ENCODE results near the gene PARP11. TPM values are rescaled to one million over a fixed set of nuclear protein-coding genes. Genes with fewer than 3 reads are reported as not detected.

Gene PARP11
- total RNA-seq, 1 experiment from 2014 or later = not detected

DNA sequence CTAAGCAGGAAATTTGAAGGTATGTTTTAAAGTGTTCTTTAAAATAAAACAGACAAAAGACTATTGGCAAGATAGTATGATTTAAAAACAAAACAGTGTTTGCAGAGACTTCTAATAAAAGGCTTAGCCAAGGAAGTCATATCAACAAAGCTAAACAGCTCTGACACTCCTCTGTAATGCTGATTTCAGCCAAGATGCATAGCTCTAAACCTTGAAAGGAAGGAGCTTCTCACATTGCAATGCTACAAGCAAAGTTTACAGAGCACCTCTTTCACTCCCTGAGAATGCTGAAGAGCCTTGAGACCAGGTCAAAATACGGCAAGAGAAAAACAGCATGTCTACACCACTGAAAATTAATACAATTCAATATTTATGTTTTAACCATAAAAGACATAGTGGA lies 51.8 kb downstream of the PARP11 start:
- Histone ChIP-seq H3K9me3 (ENCODE audit: insufficient read depth, low read depth) (no peaks in the 10 kb centered on the region), H3K36me3 (ENCODE audit: low read depth) (no peaks in the 10 kb centered on the region), H3K9me2 (ENCODE audit: insufficient read depth) (no peaks in the 10 kb centered on the region), H3K4me1 (replicated peaks; ENCODE audit: insufficient read depth) (no peaks in the 10 kb centered on the region), H3K27me3 (ENCODE audit: insufficient read depth, low read depth) (peaks cover 67% of the 10 kb centered on the region), H3K27ac (no peak overlapping the region), H3K79me2 (ENCODE audit: low read depth) (no peaks in the 10 kb centered on the region), H3K4me2 (no peak overlapping the region), H4K20me1 (ENCODE audit: insufficient read depth) (no peaks in the 10 kb centered on the region), H3K4me3 (no peak overlapping the region), H2AFZ (no peak overlapping the region), H3F3A (ENCODE audit: insufficient read depth, low read depth) (no peaks in the 10 kb centered on the region)
- ChIA-PET POLR2A (ENCODE audit: unreplicated experiment) (interaction anchor here (0.6 kb wide), 1 partner anchor 926 kb away, joined by 3 read pairs; no protein-coding TSS in a partner anchor), CTCF (no interaction called here)
- no peak for DNase-seq
- TF ChIP-seq, protein P1, sequence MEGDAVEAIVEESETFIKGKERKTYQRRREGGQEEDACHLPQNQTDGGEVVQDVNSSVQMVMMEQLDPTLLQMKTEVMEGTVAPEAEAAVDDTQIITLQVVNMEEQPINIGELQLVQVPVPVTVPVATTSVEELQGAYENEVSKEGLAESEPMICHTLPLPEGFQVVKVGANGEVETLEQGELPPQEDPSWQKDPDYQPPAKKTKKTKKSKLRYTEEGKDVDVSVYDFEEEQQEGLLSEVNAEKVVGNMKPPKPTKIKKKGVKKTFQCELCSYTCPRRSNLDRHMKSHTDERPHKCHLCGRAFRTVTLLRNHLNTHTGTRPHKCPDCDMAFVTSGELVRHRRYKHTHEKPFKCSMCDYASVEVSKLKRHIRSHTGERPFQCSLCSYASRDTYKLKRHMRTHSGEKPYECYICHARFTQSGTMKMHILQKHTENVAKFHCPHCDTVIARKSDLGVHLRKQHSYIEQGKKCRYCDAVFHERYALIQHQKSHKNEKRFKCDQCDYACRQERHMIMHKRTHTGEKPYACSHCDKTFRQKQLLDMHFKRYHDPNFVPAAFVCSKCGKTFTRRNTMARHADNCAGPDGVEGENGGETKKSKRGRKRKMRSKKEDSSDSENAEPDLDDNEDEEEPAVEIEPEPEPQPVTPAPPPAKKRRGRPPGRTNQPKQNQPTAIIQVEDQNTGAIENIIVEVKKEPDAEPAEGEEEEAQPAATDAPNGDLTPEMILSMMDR (conservative IDR thresholded peaks at IDR 0.05) = no peak
- no peak for TF ChIP-seq EZH2 (IDR thresholded peaks at IDR 0.05; ENCODE audit: low read depth)
- intact Hi-C loops (cut with micrococcal nuclease; ENCODE audit: unreplicated experiment) = no loop called here
- no TSS peak for BruUV-seq (replicated peaks)

DNA sequence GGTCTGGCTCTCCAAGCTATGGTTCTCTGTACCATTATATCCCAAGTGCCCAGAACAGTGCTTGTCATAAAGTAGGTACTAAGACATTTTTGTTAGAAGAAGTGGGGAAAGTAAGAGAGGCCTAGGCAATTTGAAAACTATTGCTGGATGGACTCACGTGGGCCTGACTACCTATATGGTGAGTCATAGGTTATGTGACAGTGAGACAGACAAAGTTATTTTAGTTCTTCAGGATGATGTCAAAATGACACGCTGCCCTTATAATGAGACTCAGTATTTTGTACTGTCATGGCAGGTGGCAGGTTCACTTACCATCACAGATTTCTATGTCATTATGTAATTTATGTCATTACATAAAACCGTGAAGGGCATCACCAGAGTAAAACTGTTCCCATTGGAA lies 53.1 kb downstream of the PARP11 start:
- no peak for DNase-seq

DNA sequence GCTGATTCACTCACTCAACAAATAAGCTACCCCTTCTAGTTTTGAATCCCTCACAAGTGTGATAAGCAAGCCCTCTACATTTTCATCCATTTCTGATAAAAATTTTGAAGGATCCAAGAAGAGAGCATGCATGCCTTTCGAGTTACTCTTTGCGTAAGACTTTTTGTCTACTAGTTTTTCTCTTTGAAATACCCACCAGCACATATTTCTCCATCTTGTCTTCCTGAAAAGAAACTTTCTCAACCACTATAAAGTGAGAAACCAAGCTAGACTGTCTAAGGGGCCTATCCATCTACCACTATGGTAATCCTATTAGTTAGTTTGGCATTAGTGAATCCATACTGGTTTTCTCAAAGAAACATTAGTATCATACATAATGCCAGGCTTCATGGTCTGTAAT lies 56.9 kb downstream of the PARP11 start:
- no peak overlapping the region for H3K4me3 ChIP-seq
- intact Hi-C loops (cut with micrococcal nuclease; ENCODE audit: unreplicated experiment) = no loop called here
- H3K4me2 ChIP-seq = no peak overlapping the region
- H4K20me1 ChIP-seq (ENCODE audit: insufficient read depth) = no peaks in the 10 kb centered on the region
- no peaks in the 10 kb centered on the region for H3K36me3 ChIP-seq (ENCODE audit: low read depth)
- no peak overlapping the region for H2AFZ ChIP-seq
- H3K27me3 ChIP-seq (ENCODE audit: insufficient read depth, low read depth) = peaks cover 80% of the 10 kb centered on the region
- H3K27ac ChIP-seq = no peak overlapping the region
- DNase-seq = no peak
- no peaks in the 10 kb centered on the region for H3K9me2 ChIP-seq (ENCODE audit: insufficient read depth)
- TF ChIP-seq, protein P1 (conservative IDR thresholded peaks at IDR 0.05) = no peak
- TF ChIP-seq EZH2 (IDR thresholded peaks at IDR 0.05; ENCODE audit: low read depth) = no peak
- no peaks in the 10 kb centered on the region for H3K79me2 ChIP-seq (ENCODE audit: low read depth)
- H3K9me3 ChIP-seq (ENCODE audit: insufficient read depth, low read depth) = no peaks in the 10 kb centered on the region
- no TSS peak for BruUV-seq (replicated peaks)
- no peaks in the 10 kb centered on the region for H3K4me1 ChIP-seq (replicated peaks; ENCODE audit: insufficient read depth)
- no peaks in the 10 kb centered on the region for H3F3A ChIP-seq (ENCODE audit: insufficient read depth, low read depth)
- ChIA-PET CTCF (no interaction called here), POLR2A (ENCODE audit: unreplicated experiment) (no interaction called here)

More for the DNA sequence above, 53.1 kb downstream of the PARP11 start:
- Histone ChIP-seq H3K9me2 (ENCODE audit: insufficient read depth) (no peaks in the 10 kb centered on the region), H3K4me3 (no peak overlapping the region), H3K4me2 (no peak overlapping the region), H3K27me3 (ENCODE audit: insufficient read depth, low read depth) (peaks cover 66% of the 10 kb centered on the region), H2AFZ (no peak overlapping the region), H3K79me2 (ENCODE audit: low read depth) (no peaks in the 10 kb centered on the region), H4K20me1 (ENCODE audit: insufficient read depth) (no peaks in the 10 kb centered on the region), H3F3A (ENCODE audit: insufficient read depth, low read depth) (no peaks in the 10 kb centered on the region), H3K27ac (no peak overlapping the region), H3K9me3 (ENCODE audit: insufficient read depth, low read depth) (no peaks in the 10 kb centered on the region), H3K4me1 (replicated peaks; ENCODE audit: insufficient read depth) (no peaks in the 10 kb centered on the region), H3K36me3 (ENCODE audit: low read depth) (no peaks in the 10 kb centered on the region)
- intact Hi-C loops (cut with micrococcal nuclease; ENCODE audit: unreplicated experiment) = no loop called here
- TF ChIP-seq EZH2 (IDR thresholded peaks at IDR 0.05; ENCODE audit: low read depth) = no peak
- TF ChIP-seq, protein P1 (conservative IDR thresholded peaks at IDR 0.05) = no peak
- ChIA-PET POLR2A (ENCODE audit: unreplicated experiment) (no interaction called here), CTCF (no interaction called here)
- no TSS peak for BruUV-seq (replicated peaks)
